ENCODE data around the gene ATP8B4. TPM values are rescaled to one million over a fixed set of nuclear protein-coding genes. Genes with fewer than 3 reads are reported as not detected.
"Not testable (repeated sequence)": the region's sequence is repeated elsewhere in the genome, so short reads cannot be mapped to it uniquely, and the experiment has no call there.

ATP8B4 gene
- polyA plus RNA-seq, 1 donor (not counting 4 experiments of a cell fraction or from before 2014, with no cell fraction given) = 0.05 TPM

DNA sequence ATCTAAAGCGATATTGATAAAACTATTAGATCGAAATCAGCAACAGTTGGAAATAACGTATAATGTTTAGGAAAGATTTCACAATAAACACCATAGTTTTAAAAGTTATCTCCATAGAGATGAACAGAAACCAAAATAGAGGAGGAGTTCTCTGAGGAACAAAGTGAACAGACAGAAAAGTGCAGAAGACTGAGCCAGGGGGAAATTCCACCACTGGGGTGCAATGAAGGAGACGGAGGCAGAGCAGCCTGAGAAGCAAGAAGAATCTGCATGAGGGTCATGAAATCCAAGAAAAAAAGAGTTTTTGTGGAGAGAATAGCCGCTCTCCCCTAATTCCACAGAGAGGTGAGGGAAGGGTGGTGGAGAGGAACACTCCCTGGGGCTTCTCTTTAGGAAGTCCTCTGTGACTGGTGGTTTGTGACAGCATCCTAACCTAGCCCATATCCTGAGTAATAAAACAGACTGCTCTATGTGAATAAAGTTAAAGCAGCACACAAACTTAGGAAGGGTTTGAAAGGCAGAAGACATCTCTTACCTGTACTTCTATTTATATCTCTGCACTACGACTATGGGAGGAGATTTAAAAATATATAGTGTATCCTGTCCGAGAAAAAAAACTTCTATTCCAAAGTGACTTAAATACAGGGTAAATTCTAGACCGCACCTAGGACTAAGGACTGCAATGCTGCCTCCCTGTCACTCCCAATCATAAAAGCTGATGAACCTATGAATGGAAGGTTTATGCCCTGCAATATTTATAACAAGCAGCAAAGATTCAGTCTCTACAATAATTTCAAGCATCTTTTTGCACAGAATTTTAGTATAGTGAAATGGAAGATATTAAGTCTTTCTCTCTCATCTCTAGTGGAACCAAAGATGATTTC is 22.9 kb downstream of the ATP8B4 start:
- dilution Hi-C loops (cut with MboI; ENCODE audit: extremely low pct_ligation_motif_present, low sequenced_read_pairs) = no loop called here

GRCh38 chr15:50089386-50089785 is 29.6 kb downstream of the ATP8B4 start:
- dilution Hi-C loops (cut with MboI; ENCODE audit: extremely low pct_ligation_motif_present, low sequenced_read_pairs) = not testable (repeated sequence)

More for the DNA sequence above, 22.9 kb downstream of the ATP8B4 start:
- no peak overlapping the region for H3K4me2 ChIP-seq (ENCODE audit: control insufficient read depth, extremely low read depth, insufficient read depth, low read depth, low read length)
- H3K9ac ChIP-seq (ENCODE audit: control insufficient read depth, extremely low read depth, insufficient read depth, low read length) = no peak overlapping the region
- H3K36me3 ChIP-seq (ENCODE audit: control insufficient read depth in 2 of 2, extremely low read depth in 1 of 2, insufficient read depth in 2 of 2, low read length in 2 of 2) = no peaks in the 10 kb centered on the region
- H3K4me3 ChIP-seq (ENCODE audit: control insufficient read depth in 2 of 3, extremely low read depth in 1 of 3, insufficient read depth in 2 of 3, low read depth in 1 of 3, low read length in 3 of 3) = no peak overlapping the region
- no peaks in the 10 kb centered on the region for H4K20me1 ChIP-seq (ENCODE audit: control insufficient read depth, extremely low read depth, insufficient read depth, low read length)
- H3K4me1 ChIP-seq (ENCODE audit: control insufficient read depth, extremely low read depth, insufficient read depth, low read length) = no peaks in the 10 kb centered on the region
- H3K79me2 ChIP-seq (ENCODE audit: control insufficient read depth, insufficient read depth, low read length) = no peaks in the 10 kb centered on the region
- FAIRE-seq (no peak), DNase-seq (ENCODE audit: low read depth, low spot score) (no peak)
- H3K9me1 ChIP-seq (ENCODE audit: control insufficient read depth, extremely low read depth, insufficient read depth, low read length) = no peaks in the 10 kb centered on the region
- no peak overlapping the region for H2AFZ ChIP-seq (ENCODE audit: control insufficient read depth, low read length)
- H3K27me3 ChIP-seq (ENCODE audit: control insufficient read depth, extremely low read depth, insufficient read depth, low read length) = no peaks in the 10 kb centered on the region
- H3K27ac ChIP-seq (ENCODE audit: control insufficient read depth, insufficient read depth, low read length) = no peak overlapping the region
- H3K9me3 ChIP-seq (ENCODE audit: control insufficient read depth, low read depth, low read length) = no peaks in the 10 kb centered on the region
- no peak for TF ChIP-seq EZH2 (IDR thresholded peaks at IDR 0.05; ENCODE audit: low read length)
- TF ChIP-seq CTCF (optimal IDR thresholded peaks at IDR 0.05 in 1 of 3, IDR thresholded peaks at IDR 0.05 in 1 of 3, conservative IDR thresholded peaks at IDR 0.05 in 1 of 3; ENCODE audit: extremely low read depth in 1 of 3, insufficient read depth in 2 of 3, low read length in 3 of 3) = no peak

More at GRCh38 chr15:50089386-50089785, 29.6 kb downstream of the ATP8B4 start:
- H3K9me3 ChIP-seq (ENCODE audit: control insufficient read depth, low read depth, low read length); H3K79me2 ChIP-seq (ENCODE audit: control insufficient read depth, insufficient read depth, low read length); H4K20me1 ChIP-seq (ENCODE audit: control insufficient read depth, extremely low read depth, insufficient read depth, low read length); DNase-seq (ENCODE audit: low read depth, low spot score); H3K4me1 ChIP-seq (ENCODE audit: control insufficient read depth, extremely low read depth, insufficient read depth, low read length); H3K4me2 ChIP-seq (ENCODE audit: control insufficient read depth, extremely low read depth, insufficient read depth, low read depth, low read length); H3K27me3 ChIP-seq (ENCODE audit: control insufficient read depth, extremely low read depth, insufficient read depth, low read length); H3K9ac ChIP-seq (ENCODE audit: control insufficient read depth, extremely low read depth, insufficient read depth, low read length); H3K9me1 ChIP-seq (ENCODE audit: control insufficient read depth, extremely low read depth, insufficient read depth, low read length); H3K36me3 ChIP-seq (ENCODE audit: control insufficient read depth in 2 of 2, extremely low read depth in 1 of 2, insufficient read depth in 2 of 2, low read length in 2 of 2); H2AFZ ChIP-seq (ENCODE audit: control insufficient read depth, low read length); H3K4me3 ChIP-seq (ENCODE audit: control insufficient read depth in 2 of 3, extremely low read depth in 1 of 3, insufficient read depth in 2 of 3, low read depth in 1 of 3, low read length in 3 of 3); FAIRE-seq; H3K27ac ChIP-seq (ENCODE audit: control insufficient read depth, insufficient read depth, low read length): not testable (repeated sequence)
